Measurements from ENCODE around the gene GGACT. TPM values are rescaled to one million over a fixed set of nuclear protein-coding genes. Genes with fewer than 3 reads are reported as not detected.

Gene GGACT
- total RNA-seq, 2 donors from 2014 or later, result 4.9 to 17.8 TPM

- no peak for ATAC-seq
- TF ChIP-seq, protein P1, sequence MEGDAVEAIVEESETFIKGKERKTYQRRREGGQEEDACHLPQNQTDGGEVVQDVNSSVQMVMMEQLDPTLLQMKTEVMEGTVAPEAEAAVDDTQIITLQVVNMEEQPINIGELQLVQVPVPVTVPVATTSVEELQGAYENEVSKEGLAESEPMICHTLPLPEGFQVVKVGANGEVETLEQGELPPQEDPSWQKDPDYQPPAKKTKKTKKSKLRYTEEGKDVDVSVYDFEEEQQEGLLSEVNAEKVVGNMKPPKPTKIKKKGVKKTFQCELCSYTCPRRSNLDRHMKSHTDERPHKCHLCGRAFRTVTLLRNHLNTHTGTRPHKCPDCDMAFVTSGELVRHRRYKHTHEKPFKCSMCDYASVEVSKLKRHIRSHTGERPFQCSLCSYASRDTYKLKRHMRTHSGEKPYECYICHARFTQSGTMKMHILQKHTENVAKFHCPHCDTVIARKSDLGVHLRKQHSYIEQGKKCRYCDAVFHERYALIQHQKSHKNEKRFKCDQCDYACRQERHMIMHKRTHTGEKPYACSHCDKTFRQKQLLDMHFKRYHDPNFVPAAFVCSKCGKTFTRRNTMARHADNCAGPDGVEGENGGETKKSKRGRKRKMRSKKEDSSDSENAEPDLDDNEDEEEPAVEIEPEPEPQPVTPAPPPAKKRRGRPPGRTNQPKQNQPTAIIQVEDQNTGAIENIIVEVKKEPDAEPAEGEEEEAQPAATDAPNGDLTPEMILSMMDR (IDR thresholded peaks at IDR 0.05), result no peak
- TF ChIP-seq POLR2A (IDR thresholded peaks at IDR 0.05), result no peak
- 73 to 79% methylated on average over 8 of the region's 8 CpGs for WGBS, 2 donors
These were observed 104.7 kb downstream of the GGACT start for GRCh38 chr13:100483841-100484381.

GRCh38 chr13:100483139-100483538 is 105.5 kb downstream of the GGACT start:
- H3K4me3 ChIP-seq, result no peak overlapping the region
- no peaks in the 10 kb centered on the region for H3K9me3 ChIP-seq
- DNase-seq (no peak), ATAC-seq (no peak)
- no peak overlapping the region for H3K27ac ChIP-seq
- H3K27me3 ChIP-seq, result no peaks in the 10 kb centered on the region
- no peaks in the 10 kb centered on the region for H3K36me3 ChIP-seq (replicated peaks in 1 of 2; ENCODE audit: insufficient read depth in 1 of 2, low read depth in 2 of 2)
- intact Hi-C loops (cut with DNase I), result no loop called here
- 86 to 90% methylated on average over 6 of the region's 6 CpGs for WGBS, 2 donors
- H3K4me1 ChIP-seq, result no peaks in the 10 kb centered on the region
- TF ChIP-seq, protein P1 (IDR thresholded peaks at IDR 0.05), result no peak
- TF ChIP-seq POLR2A (IDR thresholded peaks at IDR 0.05), result no peak

More at GRCh38 chr13:100483841-100484381, 104.7 kb downstream of the GGACT start:
- Histone ChIP-seq H3K4me1 (no peaks in the 10 kb centered on the region), H3K9me3 (no peaks in the 10 kb centered on the region), H3K36me3 (replicated peaks in 1 of 2; ENCODE audit: insufficient read depth in 1 of 2, low read depth in 2 of 2) (no peaks in the 10 kb centered on the region), H3K4me3 (no peak overlapping the region), H3K27me3 (no peaks in the 10 kb centered on the region), H3K27ac (no peak overlapping the region)
- DNase-seq, result no peak
- intact Hi-C loops (cut with DNase I), result no loop called here

DNA sequence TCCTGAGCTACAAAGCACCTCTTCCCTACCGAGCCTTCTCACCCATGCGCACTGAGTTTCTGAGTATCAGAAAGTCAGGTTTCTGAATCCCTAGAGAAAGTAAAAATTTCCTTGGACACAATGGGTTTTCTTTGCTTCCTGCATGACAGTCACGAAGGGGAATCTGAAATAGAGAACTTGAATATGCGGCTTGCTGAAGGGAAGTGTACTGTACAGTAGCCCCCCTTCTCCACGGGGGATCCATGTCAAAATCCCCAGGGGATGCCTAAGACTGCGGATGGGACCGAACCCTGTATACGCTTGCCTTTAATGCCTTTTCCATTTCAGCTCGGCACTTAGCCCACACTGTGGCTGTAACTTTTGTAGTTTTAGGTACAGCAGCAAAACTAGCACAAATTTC is 107.9 kb downstream of the GGACT start:
- Histone ChIP-seq H3K4me3 (no peak overlapping the region), H3K27me3 (no peaks in the 10 kb centered on the region), H3K36me3 (replicated peaks in 1 of 2; ENCODE audit: insufficient read depth in 1 of 2, low read depth in 2 of 2) (no peaks in the 10 kb centered on the region), H3K9me3 (no peaks in the 10 kb centered on the region), H3K4me1 (no peaks in the 10 kb centered on the region), H3K27ac (no peak overlapping the region)
- WGBS, 2 donors, result 89 to 96% methylated on average over 9 of the region's 9 CpGs
- ATAC-seq (no peak), DNase-seq (no peak)
- intact Hi-C loops (cut with DNase I), result no loop called here
- no peak for TF ChIP-seq POLR2A (IDR thresholded peaks at IDR 0.05)
- TF ChIP-seq, protein P1 (IDR thresholded peaks at IDR 0.05), result no peak

Other genes starting within 250 kb of the GGACT start
- gene TMTC4, start 86.0 kb upstream of the GGACT start, total RNA-seq, result 10 to 100 TPM; 18.5 to 27.5 TPM

Data from body of pancreas (tissue), 4 donors.